Neural progenitor cell (in vitro differentiated cells): Measurements from ENCODE around the gene LRRC51. TPM values are rescaled to one million over a fixed set of nuclear protein-coding genes. Genes with fewer than 3 reads are reported as not detected.
"Not testable (repeated sequence)": the region's sequence is repeated elsewhere in the genome, so short reads cannot be mapped to it uniquely, and the experiment has no call there.

Experiments used
- DNase-seq: peaks from one replicate; pipeline ENCODE4 v3.0.0-alpha.2; 2016; ENCODE audit warnings: low spot score
- H2AFZ ChIP-seq: fragments of 200-600 bp; sonication (generic); replicated peaks from 2 replicates; pipeline ENCODE4 v1.6.1; 2016; ENCODE audit warnings: antibody characterized with exemption
- H3F3A ChIP-seq: fragments of 200-600 bp; sonication (generic); 2 replicates; pipeline ENCODE4 v1.6.1; 2016; ENCODE audit warnings: antibody characterized with exemption, low read depth
- H3K27ac ChIP-seq: fragments of 200-600 bp; sonication (generic); 2 replicates; pipeline ENCODE4 v1.5.1; 2016; ENCODE audit warnings: mild to moderate bottlenecking
- H3K27me3 ChIP-seq: fragments of 200-600 bp; sonication (generic); 2 replicates; pipeline ENCODE4 v1.6.1; 2016; ENCODE audit warnings: mild to moderate bottlenecking, moderate library complexity
- H3K36me3 ChIP-seq: fragments of 200-600 bp; sonication (generic); 2 replicates; pipeline ENCODE4 v1.5.1; 2016
- H3K4me1 ChIP-seq: fragments of 200-600 bp; sonication (generic); 2 replicates; pipeline ENCODE4 v1.6.1; 2016; ENCODE audit warnings: mixed run types
- H3K4me2 ChIP-seq: fragments of 200-600 bp; sonication (generic); 2 replicates; pipeline ENCODE4 v1.6.1; 2016
- H3K4me3 ChIP-seq: fragments of 200-600 bp; sonication (generic); 2 replicates; pipeline ENCODE4 v1.5.1; 2016
- H3K79me2 ChIP-seq: fragments of 200-600 bp; sonication (generic); 2 replicates; pipeline ENCODE4 v1.6.1; 2016; ENCODE audit warnings: low read depth
- H3K9ac ChIP-seq: fragments of 200-600 bp; sonication (generic); 2 replicates; pipeline ENCODE4 v1.6.1; 2016
- H3K9me3 ChIP-seq: fragments of 200-600 bp; sonication (generic); 2 replicates; pipeline ENCODE4 v1.5.1; 2016; ENCODE audit warnings: low read depth
- H4K20me1 ChIP-seq: fragments of 200-600 bp; sonication (generic); 2 replicates; pipeline ENCODE4 v1.6.1; 2016; ENCODE audit warnings: low read depth
- H3K27ac Mint-ChIP-seq: 3 replicates; pipeline ENCODE4 v1.8.0; 2021; ENCODE audit warnings: mixed read lengths
- H3K27me3 Mint-ChIP-seq: 2 replicates; pipeline ENCODE4 v1.8.0; 2022; ENCODE audit warnings: low read depth, mild to moderate bottlenecking, inconsistent platforms, moderate library complexity, mixed read lengths; ENCODE audit not compliant: insufficient read depth
- H3K36me3 Mint-ChIP-seq: 3 replicates; pipeline ENCODE4 v1.8.0; 2021; ENCODE audit warnings: mixed read lengths
- H3K4me1 Mint-ChIP-seq: 3 replicates; pipeline ENCODE4 v1.8.0; 2021; ENCODE audit warnings: mixed read lengths
- H3K4me3 Mint-ChIP-seq: 3 replicates; pipeline ENCODE4 v1.8.0; 2021; ENCODE audit warnings: mild to moderate bottlenecking, moderate library complexity, mixed read lengths
- H3K9me3 Mint-ChIP-seq: 3 replicates; pipeline ENCODE4 v1.8.0; 2020; ENCODE audit warnings: mixed read lengths
- EZH2 ChIP-seq: fragments of 200-600 bp; sonication (generic); IDR thresholded peaks from 2 replicates; pipeline ENCODE4 v1.6.1; 2017; ENCODE audit warnings: antibody characterized with exemption, mild to moderate bottlenecking, moderate library complexity
- EZH2phosphoT487 ChIP-seq: fragments of 200-600 bp; sonication (generic); IDR thresholded peaks from 2 replicates; pipeline ENCODE4 v1.6.1; 2017; ENCODE audit warnings: antibody characterized with exemption
- total RNA-seq: library from RNA; depleted of rRNA; stranded (reverse); fragments of >200 nt; gene quantifications from 2 replicates; pipeline ENCODE4 v1.2.3, GENCODE V29; 2015; ENCODE audit warnings: low replicate concordance
- TF ChIP-seq, protein P1 (sequence below): fragments of 200-600 bp; sonication (generic); IDR thresholded peaks from 2 replicates; pipeline ENCODE4 v1.5.1; 2017; ENCODE audit warnings: antibody characterized with exemption, mild to moderate bottlenecking

The LRRC51 gene
- total RNA-seq, 1 donor from 2014 or later = 10.5 TPM

- Histone ChIP-seq H3K4me1 (no peaks in the 10 kb centered on the region), H3K79me2 (no peaks in the 10 kb centered on the region), H4K20me1 (no peaks in the 10 kb centered on the region), H3F3A (no peaks in the 10 kb centered on the region), H3K4me3 (no peak overlapping the region), H2AFZ (no peak overlapping the region), H3K27me3 (no peaks in the 10 kb centered on the region), H3K27ac (no peak overlapping the region), H3K9me3 (no peaks in the 10 kb centered on the region), H3K36me3 (no peaks in the 10 kb centered on the region), H3K4me2 (no peak overlapping the region), H3K9ac (no peak overlapping the region)
- H3K9me3 Mint-ChIP-seq = no peaks in the 10 kb centered on the region
- no peaks in the 10 kb centered on the region for H3K4me1 Mint-ChIP-seq
- no peak overlapping the region for H3K27ac Mint-ChIP-seq
- DNase-seq = no peak
- no peak overlapping the region for H3K4me3 Mint-ChIP-seq
- TF ChIP-seq, protein P1, sequence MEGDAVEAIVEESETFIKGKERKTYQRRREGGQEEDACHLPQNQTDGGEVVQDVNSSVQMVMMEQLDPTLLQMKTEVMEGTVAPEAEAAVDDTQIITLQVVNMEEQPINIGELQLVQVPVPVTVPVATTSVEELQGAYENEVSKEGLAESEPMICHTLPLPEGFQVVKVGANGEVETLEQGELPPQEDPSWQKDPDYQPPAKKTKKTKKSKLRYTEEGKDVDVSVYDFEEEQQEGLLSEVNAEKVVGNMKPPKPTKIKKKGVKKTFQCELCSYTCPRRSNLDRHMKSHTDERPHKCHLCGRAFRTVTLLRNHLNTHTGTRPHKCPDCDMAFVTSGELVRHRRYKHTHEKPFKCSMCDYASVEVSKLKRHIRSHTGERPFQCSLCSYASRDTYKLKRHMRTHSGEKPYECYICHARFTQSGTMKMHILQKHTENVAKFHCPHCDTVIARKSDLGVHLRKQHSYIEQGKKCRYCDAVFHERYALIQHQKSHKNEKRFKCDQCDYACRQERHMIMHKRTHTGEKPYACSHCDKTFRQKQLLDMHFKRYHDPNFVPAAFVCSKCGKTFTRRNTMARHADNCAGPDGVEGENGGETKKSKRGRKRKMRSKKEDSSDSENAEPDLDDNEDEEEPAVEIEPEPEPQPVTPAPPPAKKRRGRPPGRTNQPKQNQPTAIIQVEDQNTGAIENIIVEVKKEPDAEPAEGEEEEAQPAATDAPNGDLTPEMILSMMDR = no peak
- TF ChIP-seq EZH2 (no peak), EZH2phosphoT487 (no peak)
- H3K27me3 Mint-ChIP-seq = peaks cover 12% of the 10 kb centered on the region
- H3K36me3 Mint-ChIP-seq = no peaks in the 10 kb centered on the region
Measured at GRCh38 chr11:72140661-72141060, 60.0 kb downstream of the LRRC51 start.

- no peaks in the 10 kb centered on the region for H3K27me3 ChIP-seq
- no peak overlapping the region for H3K4me3 ChIP-seq
- Mint-ChIP-seq H3K27ac (no peak overlapping the region), H3K4me1 (no peaks in the 10 kb centered on the region), H3K36me3 (no peaks in the 10 kb centered on the region), H3K4me3 (no peak overlapping the region), H3K9me3 (no peaks in the 10 kb centered on the region), H3K27me3 (peaks cover 9% of the 10 kb centered on the region)
- no peaks in the 10 kb centered on the region for H3K79me2 ChIP-seq
- H3K36me3 ChIP-seq = no peaks in the 10 kb centered on the region
- no peak overlapping the region for H2AFZ ChIP-seq
- no peak overlapping the region for H3K9ac ChIP-seq
- TF ChIP-seq EZH2 (no peak), EZH2phosphoT487 (no peak)
- H3K27ac ChIP-seq = no peak overlapping the region
- H4K20me1 ChIP-seq = no peaks in the 10 kb centered on the region
- H3K4me2 ChIP-seq = no peak overlapping the region
- H3F3A ChIP-seq = no peaks in the 10 kb centered on the region
- DNase-seq = no peak
- no peaks in the 10 kb centered on the region for H3K9me3 ChIP-seq
- H3K4me1 ChIP-seq = no peaks in the 10 kb centered on the region
Measured at GRCh38 chr11:72141066-72141465, 60.4 kb downstream of the LRRC51 start.

DNA sequence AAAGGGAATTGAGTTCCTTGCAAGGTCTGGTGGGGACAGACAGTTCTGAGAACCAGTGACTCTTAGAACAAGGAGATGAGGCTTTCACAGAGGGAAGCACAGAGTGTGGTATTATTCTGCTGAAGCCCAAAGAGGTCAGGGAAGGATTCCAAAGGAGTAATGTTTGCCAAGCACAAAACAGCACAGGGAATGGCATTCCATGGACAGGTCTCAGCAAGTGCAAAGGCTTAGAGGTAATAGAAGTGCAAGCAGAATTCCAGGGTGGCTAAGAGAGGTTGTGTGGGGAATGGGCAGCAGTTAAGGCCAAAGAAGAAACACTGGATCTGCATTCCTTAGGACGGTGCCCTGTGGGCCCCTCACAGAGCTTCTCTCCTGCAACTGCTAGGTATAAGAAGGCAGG, 61.4 kb downstream of the LRRC51 start:
- DNase-seq, H3K36me3 ChIP-seq, H3K79me2 ChIP-seq, H3K4me3 ChIP-seq, H3K9me3 ChIP-seq, H3K27me3 Mint-ChIP-seq, H3K27ac Mint-ChIP-seq, H3K4me1 Mint-ChIP-seq, H3K9me3 Mint-ChIP-seq, H3K4me1 ChIP-seq, H3K4me2 ChIP-seq, H3K27me3 ChIP-seq, H3K27ac ChIP-seq, H3K4me3 Mint-ChIP-seq, H3K9ac ChIP-seq, H2AFZ ChIP-seq, H3F3A ChIP-seq, H3K36me3 Mint-ChIP-seq, H4K20me1 ChIP-seq: not testable (repeated sequence)

DNA sequence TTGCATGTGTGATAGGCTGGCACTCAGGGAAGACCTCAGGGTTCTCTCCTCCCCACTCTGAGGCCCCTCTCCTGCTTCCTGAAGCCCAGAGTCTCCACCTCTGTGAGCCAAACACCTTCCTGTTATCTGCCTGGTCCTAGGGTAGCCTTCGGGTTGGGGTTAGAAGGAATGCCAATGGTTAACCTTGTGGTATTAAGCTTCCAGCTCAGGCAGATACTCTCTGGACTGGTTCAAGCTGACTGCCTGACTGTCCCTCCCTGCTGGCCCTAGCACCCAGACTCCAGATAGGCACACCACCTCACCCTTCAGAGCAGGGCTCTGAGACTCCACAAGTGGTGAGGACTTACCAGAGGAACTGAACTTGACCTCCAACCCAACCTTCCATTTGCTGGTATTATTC, 61.9 kb downstream of the LRRC51 start:
- H3K27ac ChIP-seq, H3K36me3 Mint-ChIP-seq, H3F3A ChIP-seq, H3K4me2 ChIP-seq, H3K27me3 Mint-ChIP-seq, H3K4me1 Mint-ChIP-seq, DNase-seq, H3K4me1 ChIP-seq, H3K9ac ChIP-seq, H3K9me3 ChIP-seq, H3K79me2 ChIP-seq, H3K27ac Mint-ChIP-seq, H3K4me3 Mint-ChIP-seq, H2AFZ ChIP-seq, H3K9me3 Mint-ChIP-seq, H4K20me1 ChIP-seq, H3K27me3 ChIP-seq, H3K36me3 ChIP-seq, H3K4me3 ChIP-seq: not testable (repeated sequence)

DNA sequence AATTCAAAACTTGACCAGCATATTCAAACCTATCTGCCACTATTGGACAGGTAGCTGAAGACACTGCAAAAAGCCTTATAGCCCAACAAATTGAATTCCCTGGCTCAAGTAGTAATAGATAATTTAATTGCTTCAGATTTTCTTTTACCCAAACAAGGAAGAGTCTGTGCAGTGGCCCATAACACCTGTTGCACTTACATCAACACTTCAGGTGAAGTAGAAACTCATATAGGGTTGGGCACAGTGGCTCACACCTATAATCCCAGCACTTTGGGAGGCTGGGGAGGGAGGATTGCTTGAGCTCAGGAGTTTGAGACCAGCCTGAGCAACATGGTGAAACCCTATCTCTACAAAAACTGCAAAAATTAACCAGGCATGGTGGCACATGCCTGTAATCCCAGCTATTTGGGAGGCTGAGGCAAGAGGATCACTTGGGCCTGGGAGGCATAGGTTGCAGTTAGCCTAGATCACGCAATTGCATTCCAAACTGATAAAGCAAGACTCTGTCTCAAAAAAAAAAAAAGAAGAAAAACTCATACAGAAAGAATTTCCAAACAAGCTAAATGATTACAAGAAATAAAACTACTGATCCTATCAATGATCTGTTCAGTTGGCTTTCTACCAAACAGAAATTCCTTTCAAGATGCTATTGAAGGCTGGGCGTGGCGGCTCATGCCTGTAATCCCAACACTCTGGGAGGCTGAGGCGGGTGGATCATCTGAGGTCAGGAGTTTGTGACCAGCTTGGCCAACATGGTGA, 64.3 kb downstream of the LRRC51 start:
- H2AFZ ChIP-seq = no peak overlapping the region
- Mint-ChIP-seq H3K36me3 (no peaks in the 10 kb centered on the region), H3K27ac (no peak overlapping the region), H3K4me1 (no peaks in the 10 kb centered on the region), H3K9me3 (no peaks in the 10 kb centered on the region), H3K4me3 (no peak overlapping the region), H3K27me3 (peaks cover 9% of the 10 kb centered on the region)
- H3K9ac ChIP-seq = no peak overlapping the region
- H3K36me3 ChIP-seq = no peaks in the 10 kb centered on the region
- H3K27ac ChIP-seq = no peak overlapping the region
- no peak for DNase-seq
- H3K4me2 ChIP-seq = no peak overlapping the region
- H3F3A ChIP-seq = no peaks in the 10 kb centered on the region
- no peaks in the 10 kb centered on the region for H3K4me1 ChIP-seq
- H3K27me3 ChIP-seq = no peaks in the 10 kb centered on the region
- TF ChIP-seq EZH2phosphoT487 = no peak
- no peak for TF ChIP-seq EZH2
- TF ChIP-seq, protein P1 = no peak
- no peaks in the 10 kb centered on the region for H3K79me2 ChIP-seq
- H3K4me3 ChIP-seq = no peak overlapping the region
- H3K9me3 ChIP-seq = no peaks in the 10 kb centered on the region
- no peaks in the 10 kb centered on the region for H4K20me1 ChIP-seq
